ENCODE results near the gene RAPGEFL1. TPM values are rescaled to one million over a fixed set of nuclear protein-coding genes. Genes with fewer than 3 reads are reported as not detected.

RAPGEFL1 gene
- total RNA-seq, 1 experiment from 2014 or later, result 23.6 TPM

DNA sequence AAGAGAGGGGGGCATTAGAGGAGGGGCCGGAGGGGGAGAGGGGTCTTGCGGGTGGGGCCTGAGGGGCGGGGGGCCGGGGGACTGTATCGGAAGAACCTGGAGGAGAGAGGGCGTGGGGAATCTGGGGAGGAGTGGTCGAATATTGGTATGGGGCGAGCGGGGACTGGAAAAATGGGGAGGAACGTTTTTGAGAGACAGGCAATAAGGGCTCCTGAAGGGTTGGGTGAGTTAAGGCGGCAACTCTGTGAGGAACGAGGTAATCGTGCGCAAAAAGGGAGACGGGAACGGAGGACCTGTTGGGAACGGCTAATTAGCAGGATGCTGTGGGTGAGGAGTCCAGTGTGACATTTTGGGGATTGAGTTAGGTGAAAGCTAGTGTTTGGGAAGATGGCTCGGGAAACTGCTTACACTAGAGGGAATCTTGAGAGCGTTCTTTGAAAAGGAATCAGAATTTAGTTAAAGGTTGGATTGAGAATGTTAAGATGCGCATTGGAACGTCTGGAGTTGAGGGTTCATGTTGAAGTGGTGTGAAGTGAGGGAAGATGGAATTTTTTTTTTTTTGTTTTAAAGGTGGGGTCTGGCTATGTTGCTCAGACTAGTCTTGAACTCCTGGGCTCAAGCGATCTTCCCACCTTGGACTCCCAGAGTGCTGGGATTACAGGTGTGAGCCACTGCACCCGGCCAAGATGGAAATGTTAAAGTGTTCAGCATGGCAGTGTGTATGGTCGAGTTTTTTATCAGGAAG lies 42.5 kb downstream of the RAPGEFL1 start:
- peak overlapping the region; percentile 52 for H3K9ac ChIP-seq (ENCODE audit: extremely low read depth, insufficient read length, low read length)

More for the DNA sequence above, 42.5 kb downstream of the RAPGEFL1 start:
- H3T11ph ChIP-seq (ENCODE audit: low read length), result no peak overlapping the region
- H3K27ac Mint-ChIP-seq, result peak overlapping the region; percentile 0 to 87 (median 86); a peak in 5 of 7 replicates
- no peaks in the 10 kb centered on the region for H4K20me1 ChIP-seq (ENCODE audit: control insufficient read depth, insufficient read depth, insufficient read length)
- H2AFZ ChIP-seq (ENCODE audit: low read length), result no peak overlapping the region
- DNase-seq, result no peak
- H3K4me2 ChIP-seq (ENCODE audit: insufficient read depth, insufficient read length, low read length), result peak overlapping the region; percentile 73
- no peak overlapping the region for H2BK12ac ChIP-seq (ENCODE audit: insufficient read length, low read depth, low read length)
- 100% methylated on average over 2 of the region's 24 CpGs for WGBS (ENCODE audit: extremely low coverage, insufficient read length, low lambda C conversion rate)
- H4K91ac ChIP-seq (ENCODE audit: insufficient read length, low read depth, low read length), result no peak overlapping the region
- peaks cover 14 to 23% of the 10 kb centered on the region in 2 experiments for H3K4me1 Mint-ChIP-seq
- H4K5ac ChIP-seq (ENCODE audit: insufficient read length, low read depth, low read length), result no peak overlapping the region
- no peaks in the 10 kb centered on the region; a peak in 1 of 5 replicates for H3K9me3 Mint-ChIP-seq
- H3K4ac ChIP-seq (ENCODE audit: low read depth, low read length), result no peak overlapping the region
- H2AK5ac ChIP-seq (ENCODE audit: insufficient read length, low read length), result no peak overlapping the region
- H3K4me3 Mint-ChIP-seq, result peak overlapping the region; percentile 80 to 85
- H3K23ac ChIP-seq (ENCODE audit: insufficient read length, low read depth, low read length), result no peak overlapping the region
- peak overlapping the region; percentile 2 for H3K18ac ChIP-seq (ENCODE audit: insufficient read length, low read depth, low read length)
- H3K56ac ChIP-seq (ENCODE audit: insufficient read length, low read depth, low read length), result no peak overlapping the region
- peaks cover 10% of the 10 kb centered on the region for H3K23me2 ChIP-seq (ENCODE audit: insufficient read length, low read depth, low read length, poor library complexity, severe bottlenecking)
- no peaks in the 10 kb centered on the region for H3K9me3 ChIP-seq (ENCODE audit: control insufficient read depth, low read depth, low read length)
- H3K27me3 Mint-ChIP-seq (ENCODE audit: low read depth), result no peaks in the 10 kb centered on the region
- H2BK15ac ChIP-seq (ENCODE audit: low read depth, low read length), result no peak overlapping the region
- H3K27me3 ChIP-seq (ENCODE audit: insufficient read depth, low read length), result no peaks in the 10 kb centered on the region
- H3K4me1 ChIP-seq (ENCODE audit: insufficient read depth, low read length), result no peaks in the 10 kb centered on the region
- TF ChIP-seq, protein P1, sequence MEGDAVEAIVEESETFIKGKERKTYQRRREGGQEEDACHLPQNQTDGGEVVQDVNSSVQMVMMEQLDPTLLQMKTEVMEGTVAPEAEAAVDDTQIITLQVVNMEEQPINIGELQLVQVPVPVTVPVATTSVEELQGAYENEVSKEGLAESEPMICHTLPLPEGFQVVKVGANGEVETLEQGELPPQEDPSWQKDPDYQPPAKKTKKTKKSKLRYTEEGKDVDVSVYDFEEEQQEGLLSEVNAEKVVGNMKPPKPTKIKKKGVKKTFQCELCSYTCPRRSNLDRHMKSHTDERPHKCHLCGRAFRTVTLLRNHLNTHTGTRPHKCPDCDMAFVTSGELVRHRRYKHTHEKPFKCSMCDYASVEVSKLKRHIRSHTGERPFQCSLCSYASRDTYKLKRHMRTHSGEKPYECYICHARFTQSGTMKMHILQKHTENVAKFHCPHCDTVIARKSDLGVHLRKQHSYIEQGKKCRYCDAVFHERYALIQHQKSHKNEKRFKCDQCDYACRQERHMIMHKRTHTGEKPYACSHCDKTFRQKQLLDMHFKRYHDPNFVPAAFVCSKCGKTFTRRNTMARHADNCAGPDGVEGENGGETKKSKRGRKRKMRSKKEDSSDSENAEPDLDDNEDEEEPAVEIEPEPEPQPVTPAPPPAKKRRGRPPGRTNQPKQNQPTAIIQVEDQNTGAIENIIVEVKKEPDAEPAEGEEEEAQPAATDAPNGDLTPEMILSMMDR (conservative IDR thresholded peaks at IDR 0.05), result no peak
- peaks cover 0 to 4% (median 1%) of the 10 kb centered on the region in 3 experiments; a peak in 3 of 7 replicates for H3K36me3 Mint-ChIP-seq (ENCODE audit: insufficient read depth in 1 of 3, low read depth in 3 of 3)
- H3K79me1 ChIP-seq (ENCODE audit: insufficient read depth, low read depth, low read length, poor library complexity, severe bottlenecking), result peaks cover 3% of the 10 kb centered on the region
- peak overlapping the region; percentile 5 for H3K27ac ChIP-seq (ENCODE audit: insufficient read length, low read depth, low read length)
- peaks cover 3% of the 10 kb centered on the region; the same call in 1 of the 2 replicates for H3K79me2 ChIP-seq (ENCODE audit: insufficient read depth, low read length)
- no peak overlapping the region for H2BK5ac ChIP-seq (ENCODE audit: insufficient read length, low read length)
- H2BK20ac ChIP-seq (ENCODE audit: low read depth, low read length, poor library complexity, severe bottlenecking), result no peak overlapping the region
- H2BK120ac ChIP-seq (ENCODE audit: low read depth, low read length, poor library complexity, severe bottlenecking), result no peak overlapping the region
- H4K8ac ChIP-seq (replicated peaks; ENCODE audit: insufficient read length, low read depth, low read length), result no peak overlapping the region
- H3K14ac ChIP-seq (ENCODE audit: insufficient read depth, low read length), result no peak overlapping the region

Data from H9 (cell line).